CD4-positive, alpha-beta T cell treated with Interleukin-2 at 100 ng/mL for 4 hours (primary cell): ENCODE measurements around the gene PLXDC2.

ENCODE experiments used
- DNase-seq: peaks from one replicate; pipeline ENCODE4 v3.0.0-alpha.2; 2020; ENCODE audit warnings: low spot score

PLXDC2 gene

GRCh38 chr10:20276127-20276979 is 460.1 kb downstream of the PLXDC2 start:
- DNase-seq: no peak

DNA sequence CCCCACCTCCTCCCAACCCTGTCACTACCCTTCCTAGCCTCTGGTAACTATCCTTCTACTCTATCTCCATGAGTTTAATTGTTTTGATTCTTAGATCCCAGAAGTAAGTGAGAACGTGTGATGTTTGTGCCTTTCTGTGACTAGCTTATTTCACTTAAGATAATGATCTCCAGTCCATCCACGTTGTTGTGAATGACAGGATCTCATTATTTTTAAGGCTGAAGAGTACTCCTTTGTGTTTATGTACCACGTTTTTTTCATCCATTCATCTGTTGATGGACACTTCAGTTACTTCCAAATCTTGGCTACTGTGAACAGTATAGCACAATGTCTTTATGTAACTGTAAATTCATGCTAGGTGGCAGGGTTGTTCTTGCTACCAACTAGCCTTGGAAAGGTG is 461.6 kb downstream of the PLXDC2 start:
- no peak for DNase-seq

- no peak for DNase-seq
Measured at GRCh38 chr10:20281579-20281978, 465.3 kb downstream of the PLXDC2 start.

GRCh38 chr10:20287586-20287985 is 471.4 kb downstream of the PLXDC2 start:
- DNase-seq: no peak

- no peak for DNase-seq
Measured at GRCh38 chr10:20288060-20288459, 471.8 kb downstream of the PLXDC2 start.

DNA sequence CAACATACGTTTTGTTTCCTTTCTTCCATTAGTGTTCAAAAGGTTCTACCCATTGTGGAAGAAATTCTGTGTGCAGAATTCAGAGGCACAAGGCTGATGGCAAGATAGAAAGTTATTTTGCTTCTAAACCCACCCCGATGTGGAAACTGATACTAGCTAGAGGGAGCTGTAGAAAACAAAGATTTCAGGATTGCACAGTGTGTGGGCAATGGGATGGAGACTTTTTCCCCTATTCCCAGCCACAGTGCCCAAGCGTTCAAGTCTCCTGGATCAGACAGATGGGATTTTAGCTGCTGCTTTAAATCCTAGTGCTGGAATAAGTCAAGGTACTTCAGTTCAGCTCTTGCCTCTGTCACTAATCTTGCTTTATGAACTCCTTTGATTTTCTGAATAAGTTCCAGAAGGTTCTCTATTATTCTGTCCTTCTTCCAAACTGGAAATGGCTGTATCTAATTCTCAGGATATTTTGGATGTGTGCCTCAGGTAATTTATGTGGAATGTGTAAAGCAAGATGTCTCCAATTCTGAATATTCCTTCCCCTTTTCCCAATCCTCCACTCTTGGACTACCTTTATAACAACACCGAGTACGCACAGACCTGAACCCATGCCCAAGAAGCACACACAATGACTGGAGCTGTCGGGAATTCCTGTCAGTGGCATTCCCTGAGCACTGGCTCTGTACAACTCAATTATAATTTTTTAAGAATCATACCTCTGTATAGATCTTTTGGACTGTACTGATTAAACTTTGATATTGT is 473.0 kb downstream of the PLXDC2 start:
- no peak for DNase-seq

DNA sequence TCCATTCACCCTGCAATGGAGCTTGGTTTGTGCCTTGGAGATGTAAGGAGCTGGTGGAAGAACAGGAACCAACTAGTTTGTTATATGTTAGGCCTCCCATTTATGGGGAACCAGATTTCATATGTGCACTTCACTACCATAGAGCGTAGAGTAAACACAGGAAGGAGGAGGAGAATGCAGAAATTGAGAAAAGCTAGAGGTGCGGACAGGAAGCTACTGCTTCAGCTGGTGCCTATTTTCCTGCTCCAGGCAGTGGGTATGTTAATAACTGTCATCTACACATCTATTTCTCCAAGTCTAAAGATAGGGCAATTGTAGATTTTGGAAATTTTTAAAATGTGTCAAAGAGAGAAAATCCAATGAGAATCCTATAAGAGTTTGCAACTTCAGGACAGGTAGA is 482.2 kb downstream of the PLXDC2 start:
- DNase-seq: no peak

DNA sequence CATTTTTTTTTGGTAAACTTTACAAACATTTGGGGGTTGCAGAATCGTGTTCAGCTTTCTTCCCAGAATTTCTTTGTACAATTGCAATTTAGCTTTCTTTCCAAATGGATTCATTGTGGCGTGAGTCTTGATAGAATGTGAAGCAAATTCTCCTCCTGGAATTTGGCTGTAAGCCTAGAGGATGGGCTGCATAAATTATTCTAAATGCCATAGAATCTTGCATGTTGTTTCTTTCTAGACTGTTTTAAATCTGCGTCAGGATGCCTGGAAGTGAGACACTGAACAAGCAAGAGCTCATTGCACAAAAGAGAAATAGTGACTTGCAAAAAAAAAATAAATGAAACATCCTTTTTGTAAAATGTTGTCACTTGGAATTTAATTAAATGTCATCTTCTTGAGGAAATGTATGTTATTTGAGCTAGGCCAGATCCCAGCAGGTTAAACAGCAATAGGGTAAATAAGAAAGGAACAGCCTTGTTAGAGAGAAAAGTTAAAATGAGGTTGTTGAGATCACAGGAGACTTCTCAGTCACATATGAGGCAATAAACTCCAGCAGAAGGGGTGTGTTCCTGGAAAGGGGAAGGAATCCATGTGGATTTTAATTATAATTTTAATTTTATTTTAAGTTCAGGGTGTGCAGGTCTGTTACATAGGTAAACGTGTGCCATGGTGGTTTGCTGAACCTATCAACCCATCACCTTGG is 483.0 kb downstream of the PLXDC2 start:
- no peak for DNase-seq

DNA sequence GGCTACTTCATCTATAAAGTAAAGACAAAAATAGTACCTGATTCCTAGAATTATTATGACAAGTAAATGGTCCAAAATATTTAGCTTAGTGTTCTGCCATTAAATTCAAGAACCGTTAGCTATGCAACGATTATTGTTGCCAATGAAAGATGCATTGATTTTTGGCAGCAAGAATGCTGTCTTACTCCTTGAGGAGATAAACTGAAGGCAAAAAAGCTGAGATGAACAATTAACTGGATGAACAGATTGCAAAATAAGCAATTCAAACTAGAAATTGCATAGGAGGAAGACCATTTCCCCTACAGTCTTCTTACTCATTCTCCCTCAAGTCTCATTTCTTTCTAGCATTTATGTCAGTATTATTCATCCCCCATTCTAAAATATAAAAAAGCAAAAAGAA is 484.5 kb downstream of the PLXDC2 start:
- DNase-seq: no peak

- no peak for DNase-seq
Measured at GRCh38 chr10:20302033-20302432, 485.8 kb downstream of the PLXDC2 start.

GRCh38 chr10:20303453-20304152 is 487.4 kb downstream of the PLXDC2 start:
- no peak for DNase-seq

DNA sequence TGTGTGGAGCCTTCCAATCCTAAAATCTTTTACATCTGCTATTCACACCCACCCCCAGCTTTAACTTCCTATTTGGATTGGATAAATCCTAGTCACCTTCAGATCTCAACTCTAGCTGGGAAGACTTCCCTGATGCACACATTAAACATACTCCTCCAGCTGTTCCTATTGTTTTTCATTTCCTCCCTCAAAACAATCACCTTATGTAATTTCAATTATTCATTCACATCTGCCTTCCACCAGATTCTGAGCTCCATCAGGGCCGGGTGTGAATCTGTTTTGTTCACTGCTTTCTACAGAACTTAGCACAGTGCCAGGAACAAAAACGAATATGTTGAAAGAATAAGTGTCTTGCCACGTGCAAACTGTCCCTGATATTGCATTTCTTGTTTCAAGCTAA is 497.4 kb downstream of the PLXDC2 start:
- DNase-seq: no peak

DNA sequence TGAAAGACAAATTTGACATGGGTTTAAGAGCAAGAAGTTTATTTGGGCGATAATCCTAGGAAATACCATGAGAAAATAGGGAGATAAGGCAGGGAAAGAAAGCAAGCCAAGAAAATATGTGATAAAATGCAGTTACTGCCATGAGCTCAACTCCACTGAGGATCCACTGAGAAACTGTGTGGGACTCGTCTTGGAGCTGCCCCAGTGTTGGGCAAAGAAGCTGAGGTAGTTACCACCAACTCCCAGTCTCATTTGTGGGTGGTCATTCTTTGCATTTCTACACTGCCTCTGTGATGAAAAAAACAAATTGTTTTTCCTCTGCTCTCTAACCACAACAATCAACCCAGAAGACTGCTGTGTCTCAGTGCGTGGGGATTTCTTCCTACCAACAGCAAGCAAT is 498.2 kb downstream of the PLXDC2 start:
- no peak for DNase-seq

DNA sequence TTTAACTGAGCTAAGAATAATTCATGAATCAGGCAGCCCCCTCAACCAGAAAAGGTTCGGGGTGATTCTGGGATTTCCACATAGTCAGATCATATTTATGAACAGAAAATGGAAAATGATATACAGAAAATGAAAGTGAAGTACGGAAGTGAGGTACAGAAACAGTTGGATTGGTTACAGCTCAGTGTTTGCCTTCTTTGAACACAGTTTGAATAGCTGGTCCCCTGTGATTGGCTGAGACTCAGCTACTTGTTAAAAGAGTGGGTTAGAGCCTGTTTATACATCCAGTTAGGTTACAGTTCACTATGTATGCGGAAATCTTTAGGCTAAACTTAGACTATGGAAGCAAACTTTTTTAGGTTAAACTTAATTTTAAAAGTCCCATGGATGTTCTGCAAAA is 511.7 kb downstream of the PLXDC2 start:
- DNase-seq: no peak

DNA sequence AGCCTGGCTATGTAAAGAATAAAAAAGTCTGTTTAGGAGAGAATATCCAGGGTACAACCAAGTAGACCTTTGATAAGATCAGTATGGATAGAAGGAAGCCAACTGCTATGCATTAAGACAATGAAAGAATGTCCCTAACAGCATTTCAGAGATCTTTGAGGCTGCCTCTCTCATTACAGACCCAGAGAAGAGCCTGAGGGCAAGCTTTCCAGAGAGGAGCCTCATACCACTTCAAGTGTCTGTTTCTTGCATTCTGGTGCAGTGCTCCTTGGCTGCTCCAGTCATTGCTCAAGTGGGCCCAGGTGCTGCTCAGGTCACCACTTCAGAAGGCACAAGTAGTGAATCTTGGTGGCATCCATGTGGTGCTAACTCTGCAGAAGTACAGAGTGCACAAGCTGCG is 514.0 kb downstream of the PLXDC2 start:
- no peak for DNase-seq

GRCh38 chr10:20334559-20334958 is 518.3 kb downstream of the PLXDC2 start:
- no peak for DNase-seq
